ENCODE data around the gene MTURN. TPM values are rescaled to one million over a fixed set of nuclear protein-coding genes. Genes with fewer than 3 reads are reported as not detected.

The MTURN gene
- total RNA-seq, 4 donors from 2014 or later: 2.3 to 18.2 (median 13.8) TPM

- no peak for DNase-seq
- Histone ChIP-seq H3K36me3 (no peaks in the 10 kb centered on the region), H3K27me3 (no peaks in the 10 kb centered on the region), H3K4me3 (no peak overlapping the region), H3K27ac (peak overlapping the region in 2 of 4 donors; percentile 18 to 26), H3K9me3 (no peaks in the 10 kb centered on the region), H3K4me1 (peaks cover 0 to 5% (median 2%) of the 10 kb centered on the region in 4 donors)
- TF ChIP-seq CTCF (IDR thresholded peaks at IDR 0.05) (no peak), POLR2A (IDR thresholded peaks at IDR 0.05) (no peak)
Observed at GRCh38 chr7:30162622-30163124, 27.9 kb downstream of the MTURN start.

GRCh38 chr7:30163231-30163894, 28.6 kb downstream of the MTURN start:
- DNase-seq: peak in 1 of 3 donors; percentile 48
- Histone ChIP-seq H3K4me1 (peaks cover 0 to 5% (median 2%) of the 10 kb centered on the region in 4 donors), H3K9me3 (no peaks in the 10 kb centered on the region), H3K27ac (peak overlapping the region in 3 of 4 donors; percentile 18 to 31 (median 26)), H3K4me3 (no peak overlapping the region), H3K27me3 (no peaks in the 10 kb centered on the region), H3K36me3 (no peaks in the 10 kb centered on the region)
- TF ChIP-seq POLR2A (IDR thresholded peaks at IDR 0.05) (no peak), CTCF (IDR thresholded peaks at IDR 0.05) (no peak)

- no peak for DNase-seq
- TF ChIP-seq POLR2A (IDR thresholded peaks at IDR 0.05): no peak
- peak in 5 of 6 experiments; percentile 25 to 66 (median 58) for TF ChIP-seq CTCF (IDR thresholded peaks at IDR 0.05)
- no peaks in the 10 kb centered on the region for H3K9me3 ChIP-seq
- H3K36me3 ChIP-seq: no peaks in the 10 kb centered on the region
- H3K4me3 ChIP-seq: no peak overlapping the region
- no peaks in the 10 kb centered on the region for H3K27me3 ChIP-seq
- no peak overlapping the region for H3K27ac ChIP-seq
- H3K4me1 ChIP-seq: peaks cover 0 to 3% (median 0%) of the 10 kb centered on the region in 4 donors
Observed at GRCh38 chr7:30164567-30164966, 29.8 kb downstream of the MTURN start.

- TF ChIP-seq POLR2A (IDR thresholded peaks at IDR 0.05): no peak
- no peak for TF ChIP-seq CTCF (IDR thresholded peaks at IDR 0.05)
- Histone ChIP-seq H3K4me3 (no peak overlapping the region), H3K4me1 (no peaks in the 10 kb centered on the region), H3K27ac (no peak overlapping the region), H3K36me3 (no peaks in the 10 kb centered on the region), H3K27me3 (no peaks in the 10 kb centered on the region), H3K9me3 (no peaks in the 10 kb centered on the region)
- DNase-seq: no peak
Observed at GRCh38 chr7:30165590-30165989, 30.8 kb downstream of the MTURN start.

GRCh38 chr7:30166155-30166840, 31.5 kb downstream of the MTURN start:
- Histone ChIP-seq H3K4me3 (no peak overlapping the region), H3K36me3 (no peaks in the 10 kb centered on the region), H3K27me3 (no peaks in the 10 kb centered on the region), H3K4me1 (no peaks in the 10 kb centered on the region), H3K9me3 (no peaks in the 10 kb centered on the region), H3K27ac (no peak overlapping the region)
- no peak for TF ChIP-seq CTCF (IDR thresholded peaks at IDR 0.05)
- no peak for TF ChIP-seq POLR2A (IDR thresholded peaks at IDR 0.05)
- no peak for DNase-seq

Data from Peyer's patch (tissue), 4 donors.